H1 (cell line): ENCODE results near the gene ZFAND3.
"Not testable (repeated sequence)": the region's sequence is repeated elsewhere in the genome, so short reads cannot be mapped to it uniquely, and the experiment has no call there.

Source experiments
- CTCF ChIP-seq, 3 experiments: IDR thresholded peaks; 1 replicate in 2 of 3; 2 replicates in 1 of 3; pipeline versions ENCODE4 v1.5.1 to v1.6.1; 2011; ENCODE audit warnings: low read length in 3 of 3, mild to moderate bottlenecking in 3 of 3, inconsistent platforms in 2 of 3, low read depth in 1 of 3, moderate library complexity in 1 of 3; ENCODE audit not compliant: insufficient read depth in 1 of 3; ENCODE audit errors: control extremely low read depth in 1 of 3
- EGR1 ChIP-seq: IDR thresholded peaks from 2 replicates; pipeline ENCODE4 v1.6.1; 2011; ENCODE audit warnings: low read depth, low read length, borderline replicate concordance
- EZH2 ChIP-seq: fragments of 200-600 bp; sonication (generic); IDR thresholded peaks from 2 replicates; pipeline ENCODE4 v1.7.1; 2012; ENCODE audit warnings: low read depth, mild to moderate bottlenecking, moderate library complexity, low read length, inconsistent platforms; ENCODE audit not compliant: severe bottlenecking
- MAFK ChIP-seq: IDR thresholded peaks from 2 replicates; pipeline ENCODE4 v1.6.1; 2012; ENCODE audit warnings: low read depth, mild to moderate bottlenecking, improper control_type of control experiment, low read length
- SP2 ChIP-seq: IDR thresholded peaks from 2 replicates; pipeline ENCODE4 v1.6.1; 2012; ENCODE audit warnings: mild to moderate bottlenecking, low read length, inconsistent platforms

- TF ChIP-seq CTCF (IDR thresholded peaks at IDR 0.05; ENCODE audit: control extremely low read depth in 1 of 3, insufficient read depth in 1 of 3, low read depth in 1 of 3, low read length in 3 of 3); EGR1; EZH2; MAFK; SP2: not testable (repeated sequence)
Measured at GRCh38 chr6:38049861-38050397, 230.4 kb downstream of the ZFAND3 start.
